Esophagus muscularis mucosa (tissue), 4 donors: ENCODE measurements around the gene ORMDL3. TPM values are rescaled to one million over a fixed set of nuclear protein-coding genes. Genes with fewer than 3 reads are reported as not detected.
A peak's percentile ranks its signal among the peaks of the same experiment; 100 is the strongest.

Source experiments
- DNase-seq: peaks from one replicate; pipeline ENCODE4 v3.0.0-alpha.2; 2017; ENCODE audit errors: extremely low spot score
- H3K27ac ChIP-seq, 4 donors: fragments of 200-600 bp; sonication (generic); replicated peaks in 1 of 4; 1 replicate in 3 of 4; 2 replicates in 1 of 4; pipeline ENCODE4 v1.5.1; 2016 to 2019; ENCODE audit warnings: mild to moderate bottlenecking in 1 of 4
- H3K27me3 ChIP-seq, 4 donors: fragments of 200-600 bp; sonication (generic); one replicate each; pipeline versions ENCODE4 v1.5.1 to v1.6.0; 2016 to 2019
- H3K36me3 ChIP-seq, 4 donors: fragments of 200-600 bp; sonication (generic); one replicate each; pipeline ENCODE4 v1.5.1; 2016 to 2019
- H3K4me1 ChIP-seq, 4 donors: fragments of 200-600 bp; sonication (generic); one replicate each; pipeline ENCODE4 v1.5.1; 2016 to 2019
- H3K4me3 ChIP-seq, 4 donors: fragments of 200-600 bp; sonication (generic); 1 replicate in 2 of 4; 2 replicates in 2 of 4; pipeline ENCODE4 v1.5.1; 2016 to 2019; ENCODE audit warnings: mild to moderate bottlenecking in 4 of 4, moderate library complexity in 1 of 4
- H3K9me3 ChIP-seq, 4 donors: fragments of 200-600 bp; sonication (generic); 1 replicate in 3 of 4; 2 replicates in 1 of 4; pipeline ENCODE4 v1.5.1; 2016 to 2019
- EP300 ChIP-seq: sonication (generic); formaldehyde crosslinking; IDR thresholded peaks from one replicate; pipeline ENCODE4 v1.6.1; 2017; ENCODE audit warnings: antibody characterized with exemption
- POLR2A ChIP-seq: fragments of 450-650 bp; IDR thresholded peaks from one replicate; pipeline ENCODE4 v1.6.1; 2017; ENCODE audit warnings: antibody characterized with exemption, moderate library complexity, mild to moderate bottlenecking, low read depth
- POLR2AphosphoS5 ChIP-seq, 2 donors: sonication (generic); formaldehyde crosslinking; IDR thresholded peaks; one replicate each; pipeline ENCODE4 v1.6.1; 2017; ENCODE audit warnings: antibody characterized with exemption in 2 of 2
- WGBS: methylation state at CpG from one replicate; pipeline ENCODE4 v1.1.5; 2018; 5-methylcytosine and 5-hydroxymethylcytosine counted together
- intact Hi-C: fragments of 100-400 bp; cut with DNase I; formaldehyde crosslinking; loops from one replicate; pipeline ENCODE4 v1.15.1; 2023
- total RNA-seq, 4 donors: library from RNA; depleted of rRNA; stranded (reverse); fragments of >200 nt; gene quantifications; one replicate each; pipeline versions ENCODE4 v1.1.0 to v1.2.1, GENCODE V29; 2016
- TF ChIP-seq, protein P1 (sequence below), 3 experiments: fragments of 200-600 bp in 2 of 3; fragments of 450-650 bp in 1 of 3; sonication (generic) in 2 of 3; IDR thresholded peaks; one replicate each; pipeline ENCODE4 v1.5.1; 2017 to 2019; ENCODE audit warnings: antibody characterized with exemption in 3 of 3, mild to moderate bottlenecking in 2 of 3, moderate library complexity in 1 of 3

The ORMDL3 gene
- total RNA-seq, 4 donors from 2014 or later = 33.2 to 68.6 (median 45.9) TPM

DNA sequence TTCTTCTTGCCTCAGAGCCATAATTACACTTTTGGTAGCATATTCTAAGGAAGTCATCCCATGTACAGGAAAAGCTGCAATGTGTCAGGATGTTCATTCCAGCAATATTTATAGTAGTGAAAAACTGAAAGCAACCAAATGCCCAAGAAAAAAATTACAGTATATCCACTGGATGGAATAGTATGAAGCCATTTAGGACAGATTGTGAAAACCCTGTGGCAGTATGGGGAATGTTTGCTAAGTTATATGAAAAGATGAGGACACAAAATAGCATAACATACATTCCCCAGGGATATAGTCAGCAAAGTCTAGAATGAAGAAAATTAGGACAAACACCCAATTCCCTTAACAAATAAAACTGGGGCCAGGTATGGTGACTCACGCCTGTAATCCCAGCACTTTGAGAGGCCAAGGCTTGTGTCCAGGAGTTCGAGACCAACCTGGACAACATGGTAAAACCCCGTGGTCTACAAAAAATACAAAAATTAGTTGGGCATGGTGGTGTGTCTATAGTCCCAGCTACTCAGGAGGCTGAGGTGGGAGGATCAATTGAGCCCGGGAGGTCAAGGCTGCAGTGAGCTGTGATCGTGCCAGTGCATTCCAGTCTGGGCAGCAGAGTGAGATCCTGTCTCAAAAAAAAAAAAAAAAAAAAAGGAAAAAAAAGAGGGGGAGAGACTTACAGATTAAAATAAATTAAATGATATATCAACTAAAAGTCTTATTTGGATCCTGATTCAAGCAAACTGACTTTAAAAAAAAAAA, 2.4 kb upstream of the ORMDL3 start:
- intact Hi-C loops = no loop called here
- WGBS = 93% methylated on average over 5 of the region's 5 CpGs
- Histone ChIP-seq H3K27me3 (no peaks in the 10 kb centered on the region), H3K4me3 (no peak overlapping the region), H3K36me3 (no peaks in the 10 kb centered on the region), H3K4me1 (peaks cover 42 to 45% (median 43%) of the 10 kb centered on the region in 4 donors), H3K27ac (peak overlapping the region; percentile 89 to 94 (median 93)), H3K9me3 (no peaks in the 10 kb centered on the region)
- no peak for DNase-seq
- TF ChIP-seq POLR2A (no peak), POLR2AphosphoS5 (IDR thresholded peaks at IDR 0.05) (no peak), EP300 (no peak)
- TF ChIP-seq, protein P1, sequence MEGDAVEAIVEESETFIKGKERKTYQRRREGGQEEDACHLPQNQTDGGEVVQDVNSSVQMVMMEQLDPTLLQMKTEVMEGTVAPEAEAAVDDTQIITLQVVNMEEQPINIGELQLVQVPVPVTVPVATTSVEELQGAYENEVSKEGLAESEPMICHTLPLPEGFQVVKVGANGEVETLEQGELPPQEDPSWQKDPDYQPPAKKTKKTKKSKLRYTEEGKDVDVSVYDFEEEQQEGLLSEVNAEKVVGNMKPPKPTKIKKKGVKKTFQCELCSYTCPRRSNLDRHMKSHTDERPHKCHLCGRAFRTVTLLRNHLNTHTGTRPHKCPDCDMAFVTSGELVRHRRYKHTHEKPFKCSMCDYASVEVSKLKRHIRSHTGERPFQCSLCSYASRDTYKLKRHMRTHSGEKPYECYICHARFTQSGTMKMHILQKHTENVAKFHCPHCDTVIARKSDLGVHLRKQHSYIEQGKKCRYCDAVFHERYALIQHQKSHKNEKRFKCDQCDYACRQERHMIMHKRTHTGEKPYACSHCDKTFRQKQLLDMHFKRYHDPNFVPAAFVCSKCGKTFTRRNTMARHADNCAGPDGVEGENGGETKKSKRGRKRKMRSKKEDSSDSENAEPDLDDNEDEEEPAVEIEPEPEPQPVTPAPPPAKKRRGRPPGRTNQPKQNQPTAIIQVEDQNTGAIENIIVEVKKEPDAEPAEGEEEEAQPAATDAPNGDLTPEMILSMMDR (IDR thresholded peaks at IDR 0.05) = no peak

DNA sequence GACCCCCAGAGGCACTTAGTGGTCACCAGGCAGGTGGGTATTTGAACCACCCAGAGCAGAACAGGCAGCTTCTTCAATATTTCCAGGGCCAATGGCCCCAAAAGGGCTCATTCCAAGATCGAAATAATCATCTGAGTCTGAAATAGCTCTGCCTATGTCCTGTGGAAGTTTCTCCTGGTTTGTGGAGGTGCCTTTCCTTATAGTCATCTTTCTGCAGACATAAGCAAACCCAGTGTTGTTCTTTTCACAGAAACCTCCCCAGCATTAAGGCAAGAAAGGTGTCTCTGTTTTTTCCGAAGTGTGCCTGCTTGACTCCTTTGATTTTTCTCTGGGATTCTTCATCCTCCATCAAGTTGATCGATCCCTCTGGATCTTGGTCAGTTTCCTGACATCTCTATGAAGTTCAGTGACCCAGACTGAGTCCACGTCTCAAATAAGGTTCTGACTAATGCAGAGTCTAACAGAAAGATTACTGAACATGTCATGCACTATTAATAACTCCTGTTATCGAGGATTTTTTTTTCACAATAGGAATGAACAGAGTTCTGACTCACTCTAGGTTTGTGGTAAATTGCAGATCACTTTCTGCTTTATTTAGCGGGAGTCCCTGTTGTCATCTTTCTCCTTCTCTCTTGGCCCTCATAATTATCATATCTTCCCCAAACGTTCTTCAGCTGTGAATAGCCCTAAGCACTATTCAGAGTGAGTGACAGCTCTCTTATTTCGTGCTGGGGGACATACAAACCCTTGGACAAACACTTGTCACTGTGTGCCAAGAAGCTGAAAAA, 1.7 kb upstream of the ORMDL3 start:
- peaks cover 42 to 51% (median 46%) of the 10 kb centered on the region in 4 donors for H3K4me1 ChIP-seq
- DNase-seq = no peak
- H3K4me3 ChIP-seq = peak overlapping the region in 3 of 4 donors; percentile 91 to 92 (median 91)
- TF ChIP-seq, protein P1 (IDR thresholded peaks at IDR 0.05) = no peak
- TF ChIP-seq POLR2AphosphoS5 (IDR thresholded peaks at IDR 0.05) = peak in 1 of 2 donors; percentile 39
- no peaks in the 10 kb centered on the region for H3K9me3 ChIP-seq
- WGBS = 46% methylated on average over 8 of the region's 8 CpGs
- intact Hi-C loops = no loop called here
- H3K27me3 ChIP-seq = no peaks in the 10 kb centered on the region
- H3K27ac ChIP-seq = peak overlapping the region; percentile 89 to 94 (median 93)
- H3K36me3 ChIP-seq = peaks cover 0 to 3% (median under 1%) of the 10 kb centered on the region in 4 donors

DNA sequence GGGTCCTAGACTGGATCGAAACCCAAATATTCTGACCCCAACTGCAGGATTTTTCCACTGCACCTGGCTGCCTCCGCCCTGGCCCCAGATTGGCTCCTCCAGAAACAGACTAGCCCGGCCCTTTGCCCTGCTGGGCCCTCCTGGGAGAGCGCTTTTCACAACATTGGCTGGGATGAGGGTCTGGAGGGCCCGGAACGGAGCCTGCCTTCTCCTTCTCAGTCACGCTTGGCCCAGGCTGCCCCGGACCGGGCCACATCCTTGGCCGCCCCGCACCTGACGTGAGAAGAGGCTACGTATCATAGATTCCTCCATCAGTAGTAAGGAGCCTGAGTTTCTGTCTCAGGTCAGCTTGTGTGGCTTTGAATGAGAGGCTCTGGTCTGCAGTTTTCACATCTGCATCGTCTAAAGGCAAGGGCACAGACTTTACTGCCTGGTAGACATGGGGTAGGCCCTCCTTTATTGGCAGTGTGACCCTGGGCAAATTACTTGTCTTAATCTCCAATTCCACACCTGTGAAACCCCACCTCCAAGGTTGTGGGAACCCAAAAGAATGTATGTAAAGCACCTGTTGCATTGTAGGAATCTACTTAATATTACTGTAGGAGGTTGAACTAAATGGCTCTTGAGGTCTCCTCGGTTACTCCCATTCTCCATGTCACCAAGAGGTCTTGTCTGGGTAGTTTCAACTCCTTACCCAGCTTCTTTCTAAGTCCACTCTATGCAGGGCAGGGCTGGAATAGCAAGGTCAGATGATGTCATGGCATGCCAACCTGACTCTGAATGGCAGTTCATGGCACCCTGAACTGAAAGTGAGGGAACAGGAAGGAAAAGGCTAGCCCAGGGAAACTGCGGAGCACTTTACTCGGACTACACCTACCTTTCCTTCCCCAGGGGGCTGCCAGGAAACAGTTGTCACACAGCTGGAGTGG, 792 bp upstream of the ORMDL3 start:
- peak overlapping the region; percentile 89 to 94 (median 93) for H3K27ac ChIP-seq
- TF ChIP-seq, protein P1 (IDR thresholded peaks at IDR 0.05) = no peak
- TF ChIP-seq POLR2AphosphoS5 (IDR thresholded peaks at IDR 0.05) = no peak
- TF ChIP-seq EP300 = no peak
- no peak for TF ChIP-seq POLR2A
- H3K4me1 ChIP-seq = peaks cover 42 to 56% (median 47%) of the 10 kb centered on the region in 4 donors
- intact Hi-C loops = loop anchor here (2.0 kb wide), 1 partner anchor 53 kb away; the partner anchor contains the start of gene PSMD3
- DNase-seq = peak; percentile 93
- no peaks in the 10 kb centered on the region for H3K9me3 ChIP-seq
- H3K36me3 ChIP-seq = peaks cover 7 to 12% (median 8%) of the 10 kb centered on the region in 4 donors
- peak overlapping the region; percentile 80 to 92 (median 91) for H3K4me3 ChIP-seq
- no peaks in the 10 kb centered on the region for H3K27me3 ChIP-seq
- 44% methylated on average over 9 of the region's 17 CpGs for WGBS

DNA sequence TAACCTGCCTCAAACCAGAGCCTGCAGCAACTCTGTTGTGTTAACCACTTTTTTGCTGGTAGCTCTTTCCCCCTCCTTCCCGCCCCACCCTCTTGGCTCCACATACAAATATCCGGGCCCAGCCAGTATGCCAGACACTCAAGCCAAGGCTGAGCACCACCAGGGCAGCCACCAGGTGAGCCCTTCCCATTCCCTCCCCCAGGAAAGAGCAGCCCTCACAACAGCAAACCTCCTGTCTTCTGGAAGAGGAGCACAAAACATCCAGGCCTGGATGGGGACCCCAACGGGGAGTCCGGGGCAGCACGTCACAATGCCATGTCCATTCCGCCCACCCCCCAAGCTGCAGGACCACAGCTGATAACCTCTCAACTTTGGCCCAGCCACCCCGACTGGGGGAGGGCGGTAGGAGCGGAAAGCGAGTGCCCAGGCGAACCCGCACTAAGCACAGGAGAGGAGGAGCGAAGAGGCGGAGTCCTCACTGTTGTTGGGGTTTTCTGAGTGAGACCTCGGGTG, 757 bp downstream of the ORMDL3 start:
- 17% methylated on average over 2 of the region's 15 CpGs for WGBS
- Histone ChIP-seq H3K36me3 (peaks cover 22 to 27% (median 24%) of the 10 kb centered on the region in 4 donors), H3K4me1 (peaks cover 42 to 56% (median 47%) of the 10 kb centered on the region in 4 donors), H3K27ac (peak overlapping the region; percentile 89 to 94 (median 93)), H3K9me3 (no peaks in the 10 kb centered on the region), H3K27me3 (no peaks in the 10 kb centered on the region), H3K4me3 (peak overlapping the region; percentile 80 to 92 (median 91))
- TF ChIP-seq, protein P1 (IDR thresholded peaks at IDR 0.05) = no peak
- TF ChIP-seq POLR2AphosphoS5 (IDR thresholded peaks at IDR 0.05) (no peak), EP300 (no peak), POLR2A (no peak)
- intact Hi-C loops = loop anchor here (2.0 kb wide), 1 partner anchor 54 kb away; the partner anchor contains the start of gene PSMD3
- DNase-seq = no peak
